WERI-Rb-1 (cell line): ENCODE measurements around the gene CNNM3.

Experiments used
- DNase-seq: peaks from one replicate; pipeline ENCODE4 v3.0.0-alpha.2; 2020
- H3K27ac ChIP-seq: fragments of 250-450 bp; sonication (Bioruptor Pico); 2 replicates; pipeline ENCODE4 v1.5.1; 2020; ENCODE audit warnings: mild to moderate bottlenecking, moderate library complexity
- H3K27me3 ChIP-seq: fragments of 250-450 bp; sonication (Bioruptor Pico); 2 replicates; pipeline ENCODE4 v1.5.1; 2021; ENCODE audit warnings: mild to moderate bottlenecking, low read depth, moderate library complexity; ENCODE audit not compliant: insufficient read depth, severe bottlenecking
- H3K36me3 ChIP-seq: fragments of 250-450 bp; sonication (Bioruptor Pico); 2 replicates; pipeline ENCODE4 v1.5.1; 2020; ENCODE audit warnings: mild to moderate bottlenecking, moderate library complexity
- H3K4me3 ChIP-seq: 2 replicates; pipeline ENCODE4 v1.5.1; 2011; ENCODE audit warnings: low read depth, mild to moderate bottlenecking, control low read depth, low read length
- H3K9me3 ChIP-seq: fragments of 250-450 bp; sonication (Bioruptor Pico); 2 replicates; pipeline ENCODE4 v1.5.1; 2021; ENCODE audit warnings: mild to moderate bottlenecking, moderate library complexity; ENCODE audit not compliant: severe bottlenecking
- TF ChIP-seq, protein P1 (sequence below): IDR thresholded peaks from 2 replicates; pipeline ENCODE4 v1.5.1; 2011; ENCODE audit warnings: low read depth, mild to moderate bottlenecking, control low read depth, inconsistent platforms, low read length

The CNNM3 gene

DNA sequence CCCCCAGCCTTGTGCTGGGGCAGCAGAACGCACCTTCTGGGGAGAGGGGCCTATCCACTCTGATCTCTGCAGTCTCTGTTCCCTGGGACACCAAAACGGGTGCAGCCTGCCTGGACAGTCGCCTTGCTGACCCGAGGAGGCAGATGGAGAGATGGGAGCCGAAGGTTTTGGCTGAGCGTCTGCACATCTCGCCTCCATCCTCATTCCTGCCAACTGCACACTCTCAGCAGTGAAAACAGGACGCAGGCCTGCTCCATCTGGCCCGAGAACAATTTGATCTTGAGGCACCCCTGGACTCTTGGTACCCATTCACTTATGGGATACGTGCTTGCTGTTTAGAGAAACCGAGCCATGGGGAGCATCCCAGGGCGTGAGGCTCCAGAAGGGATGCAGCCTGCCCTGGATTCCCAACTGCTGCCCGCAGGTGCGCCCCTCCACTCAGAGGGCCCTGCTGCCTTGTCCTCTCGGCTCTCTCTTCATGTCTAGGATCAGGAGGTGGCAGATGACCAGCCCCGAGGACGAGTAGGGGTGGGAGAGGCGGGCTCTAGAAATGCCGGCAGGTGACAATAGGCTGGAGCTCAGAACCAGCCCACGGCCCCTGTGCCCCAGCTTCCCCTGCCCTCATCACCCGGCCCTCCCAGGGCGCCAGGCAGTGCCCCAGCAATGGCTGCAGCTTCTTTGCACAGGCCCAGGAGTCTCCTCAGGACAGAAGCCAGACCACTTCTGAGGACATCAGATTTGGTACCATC is 62.9 kb downstream of the CNNM3 start:
- TF ChIP-seq, protein P1, sequence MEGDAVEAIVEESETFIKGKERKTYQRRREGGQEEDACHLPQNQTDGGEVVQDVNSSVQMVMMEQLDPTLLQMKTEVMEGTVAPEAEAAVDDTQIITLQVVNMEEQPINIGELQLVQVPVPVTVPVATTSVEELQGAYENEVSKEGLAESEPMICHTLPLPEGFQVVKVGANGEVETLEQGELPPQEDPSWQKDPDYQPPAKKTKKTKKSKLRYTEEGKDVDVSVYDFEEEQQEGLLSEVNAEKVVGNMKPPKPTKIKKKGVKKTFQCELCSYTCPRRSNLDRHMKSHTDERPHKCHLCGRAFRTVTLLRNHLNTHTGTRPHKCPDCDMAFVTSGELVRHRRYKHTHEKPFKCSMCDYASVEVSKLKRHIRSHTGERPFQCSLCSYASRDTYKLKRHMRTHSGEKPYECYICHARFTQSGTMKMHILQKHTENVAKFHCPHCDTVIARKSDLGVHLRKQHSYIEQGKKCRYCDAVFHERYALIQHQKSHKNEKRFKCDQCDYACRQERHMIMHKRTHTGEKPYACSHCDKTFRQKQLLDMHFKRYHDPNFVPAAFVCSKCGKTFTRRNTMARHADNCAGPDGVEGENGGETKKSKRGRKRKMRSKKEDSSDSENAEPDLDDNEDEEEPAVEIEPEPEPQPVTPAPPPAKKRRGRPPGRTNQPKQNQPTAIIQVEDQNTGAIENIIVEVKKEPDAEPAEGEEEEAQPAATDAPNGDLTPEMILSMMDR: no peak
- H3K27ac ChIP-seq: no peak overlapping the region
- H3K9me3 ChIP-seq: no peaks in the 10 kb centered on the region
- no peak overlapping the region for H3K4me3 ChIP-seq
- no peaks in the 10 kb centered on the region for H3K27me3 ChIP-seq
- DNase-seq: no peak
- H3K36me3 ChIP-seq: no peaks in the 10 kb centered on the region

DNA sequence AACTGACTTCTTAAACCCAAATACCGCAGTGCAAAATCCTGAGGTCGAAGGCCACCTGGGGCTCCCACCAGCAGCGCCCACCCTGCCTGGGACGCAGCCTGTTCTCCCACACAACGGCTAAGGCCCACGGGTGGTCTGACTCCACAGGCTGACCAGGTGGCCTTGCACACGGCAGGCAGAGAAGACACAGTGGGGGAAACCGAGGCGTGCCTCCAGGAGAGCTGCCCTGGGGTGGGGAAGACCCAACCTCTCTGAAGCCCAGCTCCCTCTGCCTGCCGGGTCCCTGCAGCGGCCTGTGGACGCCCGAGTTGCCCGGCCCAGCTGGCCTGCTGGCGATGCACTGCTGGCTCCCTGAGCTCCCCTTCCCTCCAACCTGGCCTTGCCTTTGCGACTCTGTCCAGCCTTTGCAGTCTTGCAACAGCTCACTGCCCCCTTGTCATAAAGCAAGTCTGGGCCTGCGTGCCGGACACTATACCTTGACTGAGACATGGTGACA is 63.5 kb downstream of the CNNM3 start:
- TF ChIP-seq, protein P1: no peak
- Histone ChIP-seq H3K36me3 (no peaks in the 10 kb centered on the region), H3K27ac (no peak overlapping the region), H3K27me3 (no peaks in the 10 kb centered on the region), H3K9me3 (no peaks in the 10 kb centered on the region), H3K4me3 (no peak overlapping the region)
- no peak for DNase-seq

DNA sequence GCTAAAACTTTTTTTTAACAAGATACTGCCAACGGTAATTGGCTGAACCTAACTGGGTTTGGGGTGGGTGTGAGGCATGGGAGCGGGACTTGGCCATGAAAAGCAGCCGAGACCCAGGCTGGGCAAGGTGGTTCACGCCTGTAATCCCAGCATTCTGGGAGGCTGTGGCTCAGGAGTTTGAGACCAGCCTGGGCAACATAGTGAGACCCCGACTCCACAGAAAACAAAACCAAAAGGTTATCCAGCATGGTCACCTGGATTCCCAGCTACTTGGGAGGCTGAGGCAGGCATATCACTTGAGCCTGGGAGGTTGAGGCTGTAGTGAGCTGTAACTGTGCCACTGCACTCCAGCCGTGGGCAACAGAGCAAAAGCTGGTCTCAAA is 64.8 kb downstream of the CNNM3 start:
- no peaks in the 10 kb centered on the region for H3K9me3 ChIP-seq
- no peak overlapping the region for H3K27ac ChIP-seq
- H3K4me3 ChIP-seq: no peak overlapping the region
- TF ChIP-seq, protein P1: no peak
- no peaks in the 10 kb centered on the region for H3K27me3 ChIP-seq
- H3K36me3 ChIP-seq: no peaks in the 10 kb centered on the region
- no peak for DNase-seq

DNA sequence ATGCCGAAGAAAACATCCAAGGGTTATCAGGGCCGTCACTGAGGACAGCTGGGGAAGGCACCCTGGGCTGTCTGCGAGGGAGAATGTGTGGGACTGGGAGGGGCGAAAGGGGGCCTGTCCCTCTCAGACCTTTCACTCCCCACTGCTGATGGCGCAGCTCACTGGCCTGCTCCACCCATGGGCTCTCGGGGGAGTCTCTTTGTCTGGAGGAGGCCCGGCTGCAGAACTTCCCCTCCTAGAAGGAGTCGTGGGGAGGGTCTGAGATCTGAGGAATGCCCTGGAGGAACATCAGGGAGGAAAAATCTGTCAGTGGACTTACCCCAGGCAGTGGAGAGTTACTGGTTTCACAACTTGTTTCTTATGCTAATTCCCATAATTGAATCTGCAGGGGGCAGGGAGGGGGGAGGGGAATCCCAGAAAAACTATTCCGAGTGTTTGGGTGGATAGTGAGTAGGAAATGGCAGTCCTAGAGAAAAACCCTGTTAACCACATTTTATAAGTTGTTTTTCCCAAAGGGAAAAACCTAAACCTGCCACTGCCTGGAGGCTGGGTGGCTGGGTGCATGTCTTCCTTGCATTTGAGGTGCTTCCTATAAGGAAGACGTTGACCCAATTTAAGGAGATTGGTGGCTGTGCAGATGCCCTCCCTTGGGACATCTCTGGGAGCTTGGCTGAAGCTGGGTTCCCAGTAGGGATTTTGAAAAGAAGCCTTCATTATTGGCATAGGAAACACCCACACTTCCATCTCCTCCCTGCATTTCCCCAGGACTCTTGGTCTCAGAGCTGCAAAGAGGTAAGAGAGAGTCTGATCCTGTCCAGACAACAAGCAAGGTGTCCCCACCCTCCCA is 65.5 kb downstream of the CNNM3 start:
- TF ChIP-seq, protein P1: no peak
- Histone ChIP-seq H3K4me3 (no peak overlapping the region), H3K27ac (no peak overlapping the region)

GRCh38 chr2:96882230-96882629 is 66.2 kb downstream of the CNNM3 start:
- Histone ChIP-seq H3K27ac (no peak overlapping the region), H3K36me3 (no peaks in the 10 kb centered on the region), H3K4me3 (no peak overlapping the region), H3K9me3 (no peaks in the 10 kb centered on the region), H3K27me3 (no peaks in the 10 kb centered on the region)
- TF ChIP-seq, protein P1: no peak
- no peak for DNase-seq

More for the DNA sequence above, 65.5 kb downstream of the CNNM3 start:
- no peaks in the 10 kb centered on the region for H3K27me3 ChIP-seq
- no peak for DNase-seq
- H3K9me3 ChIP-seq: no peaks in the 10 kb centered on the region
- H3K36me3 ChIP-seq: no peaks in the 10 kb centered on the region
